ENCODE data around the gene HGS.

The HGS gene

DNA sequence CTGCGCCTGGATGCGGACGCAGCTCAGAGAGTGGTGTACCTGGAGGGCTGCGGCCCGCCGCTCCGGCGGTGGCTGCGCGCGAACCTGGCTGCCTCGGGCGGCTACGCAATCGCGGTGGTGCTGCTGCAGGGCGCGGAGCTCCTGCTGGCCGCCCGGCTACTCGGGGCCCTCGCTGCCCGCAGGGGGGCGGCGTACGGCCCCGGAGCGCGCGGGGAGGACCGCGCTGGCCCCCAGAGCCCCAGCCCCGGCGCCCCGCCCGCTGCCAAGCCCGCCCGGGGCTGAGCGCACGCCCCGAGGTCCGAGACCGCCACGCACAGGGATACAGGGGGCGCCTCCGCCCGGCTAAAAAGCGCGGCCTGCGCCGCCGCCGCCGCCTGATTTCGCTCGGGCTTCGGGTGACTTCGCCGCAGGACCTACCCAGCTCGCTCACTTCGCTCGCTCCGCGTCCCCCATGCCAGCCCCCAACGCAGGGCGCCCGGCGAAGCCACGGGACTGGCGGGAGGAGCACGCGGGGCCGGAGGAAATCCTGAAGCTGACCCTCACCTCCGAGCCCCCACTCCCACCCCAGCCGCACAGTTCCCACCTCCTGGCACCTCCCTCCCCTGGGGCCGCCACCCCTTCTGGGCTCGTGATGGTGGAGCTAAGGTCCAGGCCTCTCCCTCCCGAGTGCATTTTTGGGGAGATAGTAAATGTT is 35.7 kb upstream of the HGS start:
- DNase-seq (ENCODE audit: low read depth in 1 of 2, low spot score in 1 of 2), result no peak

DNA sequence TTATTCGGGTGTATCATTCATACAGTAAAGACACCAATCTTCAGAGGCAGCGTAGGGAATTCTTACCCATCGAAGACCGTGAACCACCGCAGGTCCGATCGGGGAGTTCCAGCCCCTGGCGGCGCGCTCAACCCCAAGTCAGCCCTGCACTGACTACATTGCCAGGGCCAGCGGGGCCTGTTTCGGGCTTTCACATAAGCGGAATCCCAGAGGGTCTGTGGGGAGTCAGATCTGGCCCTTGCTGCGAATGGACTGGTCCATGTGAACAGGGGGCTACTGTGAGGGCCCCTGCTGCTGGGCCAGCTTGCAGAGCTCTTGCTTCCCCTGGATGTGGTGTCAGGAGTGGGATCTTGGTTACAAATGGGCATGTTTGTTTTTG is 35.1 kb upstream of the HGS start:
- no peak for TF ChIP-seq JUND (IDR thresholded peaks at IDR 0.05; ENCODE audit: low read depth)
- DNase-seq (ENCODE audit: low read depth in 1 of 2, low spot score in 1 of 2), result no peak

More for the DNA sequence above, 35.7 kb upstream of the HGS start:
- in situ Hi-C loops (cut with HindIII; ENCODE audit: low pct_unique_long_range_greater_than_20kb, low sequenced_read_pairs), result no loop called here
- TF ChIP-seq JUND (IDR thresholded peaks at IDR 0.05; ENCODE audit: low read depth), result no peak

DNA sequence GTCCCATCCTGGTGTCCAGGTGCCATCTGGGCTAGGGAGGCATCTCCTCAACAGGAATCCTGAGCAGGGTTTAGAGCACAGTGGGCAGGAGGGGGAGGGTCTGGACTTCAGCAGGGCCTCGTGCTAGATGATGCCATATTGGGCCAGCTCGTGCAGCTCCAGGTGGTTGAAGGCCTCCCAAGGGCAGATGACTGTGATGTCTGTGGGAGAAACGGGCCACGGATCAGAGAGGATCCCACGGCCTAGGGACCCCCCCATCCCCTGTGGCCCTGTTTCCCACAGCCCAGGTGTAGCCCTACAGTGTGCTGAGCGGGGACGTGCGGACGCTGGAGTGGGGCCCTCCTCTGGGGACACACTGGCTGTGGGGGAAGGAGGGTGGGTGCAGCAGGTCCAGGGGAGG is 32.9 kb upstream of the HGS start:
- DNase-seq (ENCODE audit: low read depth in 1 of 2, low spot score in 1 of 2), result no peak
- TF ChIP-seq JUND (IDR thresholded peaks at IDR 0.05; ENCODE audit: low read depth), result no peak
- in situ Hi-C loops (cut with HindIII; ENCODE audit: low pct_unique_long_range_greater_than_20kb, low sequenced_read_pairs), result no loop called here

More for the DNA sequence above, 35.1 kb upstream of the HGS start:
- in situ Hi-C loops (cut with HindIII; ENCODE audit: low pct_unique_long_range_greater_than_20kb, low sequenced_read_pairs), result no loop called here

DNA sequence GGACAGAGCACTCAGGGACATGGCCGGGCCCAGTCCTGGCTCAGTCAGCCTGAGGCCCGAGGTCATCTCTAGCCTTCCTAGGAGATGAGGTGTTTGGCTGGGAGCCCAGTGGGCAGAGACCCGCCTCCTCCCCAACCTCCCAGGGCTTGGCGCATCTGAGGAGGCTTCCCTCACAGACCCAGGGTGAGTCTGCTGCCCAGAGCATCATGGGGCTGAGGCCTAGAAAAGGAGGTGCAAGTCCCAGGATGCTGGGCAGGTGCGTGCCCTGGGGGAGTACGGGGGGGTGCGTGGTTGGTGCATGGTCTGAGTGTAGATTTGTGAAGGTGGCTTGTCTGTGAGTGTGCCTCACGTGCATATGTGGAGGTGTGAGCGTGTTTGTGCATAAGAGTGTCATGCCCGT is 32.1 kb upstream of the HGS start:
- peak in 1 of 2 experiments; percentile 27 for DNase-seq (ENCODE audit: low read depth in 1 of 2, low spot score in 1 of 2)
- TF ChIP-seq JUND (IDR thresholded peaks at IDR 0.05; ENCODE audit: low read depth), result no peak
- in situ Hi-C loops (cut with HindIII; ENCODE audit: low pct_unique_long_range_greater_than_20kb, low sequenced_read_pairs), result no loop called here

DNA sequence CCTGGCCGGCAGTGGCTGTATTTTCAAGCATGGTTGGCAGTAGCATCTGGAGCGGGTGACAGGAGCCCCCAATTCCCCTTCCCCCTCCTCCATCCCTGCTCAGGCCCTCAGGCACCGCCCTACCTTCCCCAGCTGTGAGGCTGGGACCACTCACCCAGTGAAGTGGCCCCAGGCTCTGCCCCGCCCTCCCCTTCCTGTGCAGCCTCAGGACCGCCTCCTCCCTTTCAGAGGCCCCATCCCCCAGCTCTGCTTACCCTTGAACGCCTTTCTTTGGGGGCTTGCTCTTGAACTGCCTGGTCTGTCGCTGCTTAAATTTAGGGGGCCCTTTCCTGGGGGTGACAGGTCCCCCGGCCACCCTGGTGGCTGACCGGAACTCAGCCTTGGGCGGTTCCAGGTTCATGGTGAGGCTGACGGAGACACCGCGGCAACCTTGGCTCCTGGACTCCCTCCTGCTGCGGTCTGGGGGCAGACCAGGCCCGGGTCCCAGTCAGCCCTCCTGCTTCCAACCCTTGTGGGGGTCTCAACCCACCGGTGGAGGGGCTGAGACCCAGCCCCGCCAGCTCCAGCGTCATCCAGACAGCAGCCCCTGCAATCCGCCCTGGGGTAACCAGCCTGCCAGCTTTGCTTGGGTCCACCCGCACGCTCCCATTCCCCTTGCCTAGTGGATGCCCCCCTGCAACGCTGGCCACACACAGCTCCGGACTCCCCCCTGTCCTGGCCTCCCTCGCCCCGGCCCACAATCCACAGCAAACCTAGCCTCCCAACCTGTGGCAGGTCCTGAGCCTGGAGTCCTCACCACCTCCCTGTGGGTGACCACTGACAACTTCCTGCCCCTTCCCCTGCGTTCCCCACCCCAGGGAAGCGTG is 30.7 kb upstream of the HGS start:
- in situ Hi-C loops (cut with HindIII; ENCODE audit: low pct_unique_long_range_greater_than_20kb, low sequenced_read_pairs), result no loop called here
- no peak for DNase-seq (ENCODE audit: low read depth in 1 of 2, low spot score in 1 of 2)
- no peak for TF ChIP-seq JUND (IDR thresholded peaks at IDR 0.05; ENCODE audit: low read depth)

DNA sequence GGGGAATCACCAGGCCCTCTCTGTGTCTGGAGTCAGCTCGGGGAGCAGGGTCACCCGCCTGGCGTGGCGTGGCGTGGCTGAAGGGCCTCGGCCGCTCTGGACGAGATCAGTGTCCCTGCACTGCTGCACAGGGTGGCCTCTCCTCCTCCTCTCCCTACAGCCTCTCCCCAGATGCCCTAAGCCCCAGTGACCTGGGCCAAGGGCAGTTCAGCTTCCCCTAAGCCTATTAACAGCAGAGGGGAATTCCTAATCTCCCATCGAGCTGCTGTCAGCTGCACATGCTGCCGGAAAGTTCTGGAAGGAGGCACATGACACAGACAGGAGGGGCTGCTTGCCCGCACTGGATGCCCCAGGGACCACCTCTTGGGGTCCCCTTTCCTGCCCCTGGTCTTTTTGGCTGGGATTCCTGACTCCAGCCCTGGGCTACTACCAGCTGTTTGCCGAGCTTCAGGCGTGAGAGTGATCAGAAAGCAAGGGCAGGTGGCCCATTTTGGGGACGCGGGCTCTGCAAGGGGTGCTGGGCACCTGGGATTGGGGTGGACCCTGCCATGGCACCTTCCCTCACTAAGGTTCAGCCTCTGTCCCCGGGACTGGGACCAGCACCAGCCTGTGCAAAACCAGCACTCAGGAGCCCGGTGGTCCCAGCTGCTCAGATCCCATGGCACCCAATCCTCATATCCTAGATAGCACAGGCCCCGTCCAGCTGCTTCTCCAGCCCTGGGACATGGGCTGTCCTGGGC is 28.3 kb upstream of the HGS start:
- in situ Hi-C loops (cut with HindIII; ENCODE audit: low pct_unique_long_range_greater_than_20kb, low sequenced_read_pairs), result no loop called here
- no peak for DNase-seq (ENCODE audit: low read depth in 1 of 2, low spot score in 1 of 2)
- TF ChIP-seq JUND (IDR thresholded peaks at IDR 0.05; ENCODE audit: low read depth), result no peak

DNA sequence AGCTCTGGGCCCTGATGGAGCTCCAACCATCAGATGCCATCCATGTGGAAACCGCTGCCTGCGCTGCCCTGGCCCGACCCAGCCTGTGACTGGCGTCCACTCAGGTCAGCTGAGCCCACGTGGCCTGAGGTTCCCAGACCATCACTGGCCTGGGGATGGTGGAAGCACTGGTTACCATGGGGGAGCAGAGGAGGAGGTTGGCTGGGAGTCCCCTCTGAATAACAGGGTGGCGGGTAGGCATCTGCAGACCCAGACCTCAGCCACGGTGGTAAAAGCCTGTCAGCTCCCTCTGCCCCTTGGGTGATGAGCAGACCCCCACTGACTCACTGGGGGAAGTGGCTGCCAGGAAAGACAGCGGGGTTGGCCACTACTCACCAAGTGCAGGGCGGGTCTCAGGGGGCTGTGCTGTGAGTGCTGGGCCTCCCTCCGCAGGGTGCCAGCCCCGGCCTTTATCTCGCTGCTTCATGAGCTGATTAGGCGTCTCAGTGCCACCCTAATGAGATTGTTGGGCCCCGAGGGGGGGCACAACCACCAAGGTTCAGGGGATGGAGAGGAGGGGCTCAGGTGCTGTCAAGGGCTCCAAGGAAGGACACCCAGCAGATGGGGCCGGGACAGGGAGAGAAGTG is 27.6 kb upstream of the HGS start, which contains the start of gene PDE6G:
Gene PDE6G (minus strand): TSS at position 425 of the 626 bp plus-strand sequence. CDS start 3,237 bp downstream, outside the sequence.
- in situ Hi-C loops (cut with HindIII; ENCODE audit: low pct_unique_long_range_greater_than_20kb, low sequenced_read_pairs), result no loop called here
- DNase-seq (ENCODE audit: low read depth in 1 of 2, low spot score in 1 of 2), result peak in 1 of 2 experiments; percentile 5

DNA sequence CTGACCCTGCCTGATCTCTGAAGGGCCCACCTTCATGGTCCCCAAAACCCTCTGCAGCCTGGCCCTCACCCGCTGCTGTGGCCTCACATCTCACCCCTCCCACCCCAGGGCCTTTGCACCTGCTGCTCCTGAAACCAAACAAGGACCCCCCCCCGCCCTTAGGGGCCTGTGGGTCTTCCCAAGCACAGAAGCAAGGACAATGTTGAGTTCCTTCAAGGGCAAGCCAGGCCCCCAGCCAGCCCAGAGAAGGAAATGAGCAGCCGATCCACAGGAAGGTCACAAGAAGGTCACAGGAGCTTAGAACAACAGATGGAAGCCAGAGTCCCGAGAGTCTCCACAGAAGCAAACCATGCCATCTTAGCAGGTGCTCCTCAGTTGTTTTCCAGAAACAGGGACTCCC is 27.0 kb upstream of the HGS start:
- no peak for DNase-seq (ENCODE audit: low read depth in 1 of 2, low spot score in 1 of 2)
- in situ Hi-C loops (cut with HindIII; ENCODE audit: low pct_unique_long_range_greater_than_20kb, low sequenced_read_pairs), result no loop called here
- no peak for TF ChIP-seq JUND (IDR thresholded peaks at IDR 0.05; ENCODE audit: low read depth)

More for the DNA sequence above, 27.6 kb upstream of the HGS start, which contains the start of gene PDE6G:
- no peak for TF ChIP-seq JUND (IDR thresholded peaks at IDR 0.05; ENCODE audit: low read depth)

DNA sequence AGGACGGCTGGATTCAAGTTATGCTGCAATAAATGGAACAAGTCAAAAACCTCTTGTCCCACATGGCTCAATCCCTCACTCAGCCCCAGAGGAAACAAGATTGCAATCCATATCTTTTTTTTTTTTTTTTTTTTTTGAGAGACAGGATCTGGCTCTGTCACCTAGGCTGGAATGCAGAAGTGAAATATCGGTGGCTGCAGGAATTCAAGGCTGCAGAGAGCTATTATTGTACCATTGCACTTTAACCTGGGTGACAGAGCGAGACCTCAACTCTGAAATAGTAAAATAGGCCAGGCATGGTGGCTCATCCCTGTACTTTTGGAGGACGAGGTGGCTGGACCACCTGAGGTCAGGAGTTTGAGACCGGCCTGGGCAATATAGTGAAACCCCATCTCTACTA is 24.8 kb upstream of the HGS start:
- in situ Hi-C loops (cut with HindIII; ENCODE audit: low pct_unique_long_range_greater_than_20kb, low sequenced_read_pairs), result no loop called here
- TF ChIP-seq JUND (IDR thresholded peaks at IDR 0.05; ENCODE audit: low read depth), result no peak
- peak in 1 of 2 experiments; percentile 23 for DNase-seq (ENCODE audit: low read depth in 1 of 2, low spot score in 1 of 2)

DNA sequence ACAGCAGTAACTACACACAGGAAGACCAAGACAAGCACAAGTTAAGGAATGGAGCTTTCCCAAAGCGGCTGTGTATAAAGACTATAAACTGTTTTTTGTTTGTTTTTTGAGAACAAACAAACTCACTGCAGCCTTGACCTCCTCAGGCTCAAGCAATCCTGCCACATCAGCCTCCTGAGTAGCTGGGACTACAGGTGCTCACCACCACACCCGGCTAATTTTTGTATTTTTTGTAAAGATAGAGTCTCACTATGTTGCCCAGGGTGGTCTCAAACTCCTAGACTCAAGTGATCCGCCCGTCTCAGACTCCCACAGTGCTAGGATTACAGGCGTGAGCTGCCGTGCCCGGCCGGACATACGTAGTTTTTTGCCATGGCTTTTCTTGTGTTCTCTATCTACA is 23.4 kb upstream of the HGS start:
- no peak for DNase-seq (ENCODE audit: low read depth in 1 of 2, low spot score in 1 of 2)
- in situ Hi-C loops (cut with HindIII; ENCODE audit: low pct_unique_long_range_greater_than_20kb, low sequenced_read_pairs), result no loop called here
- TF ChIP-seq JUND (IDR thresholded peaks at IDR 0.05; ENCODE audit: low read depth), result no peak

DNA sequence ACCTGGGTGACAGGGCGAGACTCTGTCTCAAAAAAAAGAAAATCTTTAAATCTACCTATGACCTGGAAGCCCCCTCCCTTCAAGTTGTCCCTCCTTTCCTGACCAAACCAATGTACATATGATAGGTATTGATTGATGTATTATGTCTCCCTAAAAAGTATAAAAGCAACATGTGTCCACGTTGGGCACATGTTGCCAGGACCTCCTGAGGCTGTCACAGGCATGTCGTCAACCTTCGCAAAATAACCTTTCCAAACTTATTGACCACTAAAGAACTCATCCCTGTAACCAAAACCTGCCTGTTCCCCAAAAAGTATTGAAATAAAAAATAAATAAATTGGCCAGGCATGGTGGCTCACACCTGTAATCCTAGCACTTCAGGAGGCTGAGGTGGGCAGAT is 21.8 kb upstream of the HGS start:
- no peak for DNase-seq (ENCODE audit: low read depth in 1 of 2, low spot score in 1 of 2)
- no peak for TF ChIP-seq JUND (IDR thresholded peaks at IDR 0.05; ENCODE audit: low read depth)
- in situ Hi-C loops (cut with HindIII; ENCODE audit: low pct_unique_long_range_greater_than_20kb, low sequenced_read_pairs), result no loop called here

DNA sequence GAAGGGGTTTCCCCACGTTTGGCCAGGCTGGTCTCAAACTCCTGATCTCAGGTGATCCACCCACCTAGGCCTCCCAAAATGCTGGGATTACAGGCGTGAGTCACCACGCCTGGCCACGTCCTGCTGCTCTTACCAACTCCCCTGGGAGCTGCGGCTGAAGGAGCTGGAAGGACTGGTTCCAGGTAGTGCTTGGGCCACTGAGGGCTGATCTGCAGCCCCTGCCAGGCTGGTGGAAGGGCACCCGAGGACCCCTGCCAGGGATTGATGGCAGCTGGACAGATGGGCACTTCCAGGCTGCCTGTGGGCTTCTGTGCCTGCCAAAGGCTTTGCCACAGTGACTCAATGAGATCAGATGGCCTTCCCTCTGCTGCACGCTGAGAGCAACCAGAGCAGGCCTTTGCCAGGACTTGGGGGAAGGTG is 19.8 kb upstream of the HGS start:
- in situ Hi-C loops (cut with HindIII; ENCODE audit: low pct_unique_long_range_greater_than_20kb, low sequenced_read_pairs), result no loop called here
- no peak for DNase-seq (ENCODE audit: low read depth in 1 of 2, low spot score in 1 of 2)
- no peak for TF ChIP-seq JUND (IDR thresholded peaks at IDR 0.05; ENCODE audit: low read depth)
